ENCODE data around the gene GRIK5.

Gene GRIK5

GRCh38 chr19:42095814-42096230 is 25.8 kb upstream of the GRIK5 start:
- Histone ChIP-seq H3K9ac (ENCODE audit: low read depth, low read length) (no peak overlapping the region), H3K27ac (ENCODE audit: low read length) (no peak overlapping the region), H3K9me3 (ENCODE audit: insufficient read depth, low read length, severe bottlenecking) (no peaks in the 10 kb centered on the region), H3K4me3 (ENCODE audit: low read depth in 1 of 2, low read length in 2 of 2) (no peak overlapping the region), H4K20me1 (ENCODE audit: insufficient read depth, low read length) (no peaks in the 10 kb centered on the region), H3K4me2 (ENCODE audit: insufficient read depth, low read length) (no peak overlapping the region), H3K36me3 (ENCODE audit: insufficient read depth, low read length) (no peaks in the 10 kb centered on the region), H3K4me1 (ENCODE audit: insufficient read depth, low read length) (0 out of 2 replicates have a peak, but pooled peaks cover 4% of the 10 kb centered on the region), H3K79me2 (ENCODE audit: insufficient read depth, low read length) (no peaks in the 10 kb centered on the region), H2AFZ (ENCODE audit: low read depth, low read length) (no peak overlapping the region), H3K27me3 (ENCODE audit: insufficient read depth, low read length, poor library complexity) (no peaks in the 10 kb centered on the region)
- TF ChIP-seq EZH2 (IDR thresholded peaks at IDR 0.05; ENCODE audit: borderline replicate concordance, low read depth, low read length, severe bottlenecking) = no peak
- TF ChIP-seq, protein P1, sequence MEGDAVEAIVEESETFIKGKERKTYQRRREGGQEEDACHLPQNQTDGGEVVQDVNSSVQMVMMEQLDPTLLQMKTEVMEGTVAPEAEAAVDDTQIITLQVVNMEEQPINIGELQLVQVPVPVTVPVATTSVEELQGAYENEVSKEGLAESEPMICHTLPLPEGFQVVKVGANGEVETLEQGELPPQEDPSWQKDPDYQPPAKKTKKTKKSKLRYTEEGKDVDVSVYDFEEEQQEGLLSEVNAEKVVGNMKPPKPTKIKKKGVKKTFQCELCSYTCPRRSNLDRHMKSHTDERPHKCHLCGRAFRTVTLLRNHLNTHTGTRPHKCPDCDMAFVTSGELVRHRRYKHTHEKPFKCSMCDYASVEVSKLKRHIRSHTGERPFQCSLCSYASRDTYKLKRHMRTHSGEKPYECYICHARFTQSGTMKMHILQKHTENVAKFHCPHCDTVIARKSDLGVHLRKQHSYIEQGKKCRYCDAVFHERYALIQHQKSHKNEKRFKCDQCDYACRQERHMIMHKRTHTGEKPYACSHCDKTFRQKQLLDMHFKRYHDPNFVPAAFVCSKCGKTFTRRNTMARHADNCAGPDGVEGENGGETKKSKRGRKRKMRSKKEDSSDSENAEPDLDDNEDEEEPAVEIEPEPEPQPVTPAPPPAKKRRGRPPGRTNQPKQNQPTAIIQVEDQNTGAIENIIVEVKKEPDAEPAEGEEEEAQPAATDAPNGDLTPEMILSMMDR (IDR thresholded peaks at IDR 0.05; ENCODE audit: borderline replicate concordance, extremely low read depth, low read length, poor library complexity, severe bottlenecking) = no peak
- ATAC-seq (ENCODE audit: insufficient read depth, low read depth) (no peak), DNase-seq (no peak)

DNA sequence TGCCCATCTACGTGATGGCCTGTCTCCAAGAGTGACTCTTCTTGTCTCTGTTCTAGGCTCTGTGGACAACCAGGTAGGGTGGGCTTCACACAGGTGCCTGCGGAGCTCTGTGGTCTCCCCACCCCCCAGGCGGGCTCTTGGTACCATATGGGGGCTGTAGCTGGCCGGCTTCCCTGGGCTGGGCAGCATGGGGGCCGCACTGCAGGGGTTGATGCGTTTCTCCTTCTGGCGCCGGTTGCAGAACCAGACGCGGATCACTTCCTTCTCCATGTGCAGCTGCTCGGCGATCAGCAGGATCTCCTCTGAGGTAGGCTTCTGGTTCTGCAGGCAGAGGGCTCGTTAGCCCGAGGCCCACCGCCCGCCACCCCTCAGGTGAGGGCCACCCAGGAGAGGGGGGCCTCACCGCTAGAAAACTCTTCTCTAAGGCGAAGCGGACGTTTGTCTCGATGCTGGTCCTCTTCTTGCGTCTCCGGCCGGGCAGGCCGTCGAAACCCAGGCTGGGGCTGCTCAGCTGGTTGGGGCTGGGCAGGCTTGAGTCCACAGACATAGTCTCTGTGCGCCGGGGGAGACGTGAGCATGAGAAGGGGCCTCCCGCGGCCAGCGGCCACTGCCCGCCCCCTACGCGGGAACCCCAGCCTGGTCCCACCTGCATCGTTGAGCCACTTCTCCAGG is 25.3 kb upstream of the GRIK5 start:
- H3K4me3 ChIP-seq (ENCODE audit: low read depth in 1 of 2, low read length in 2 of 2) = no peak overlapping the region
- TF ChIP-seq, protein P1 (IDR thresholded peaks at IDR 0.05; ENCODE audit: borderline replicate concordance, extremely low read depth, low read length, poor library complexity, severe bottlenecking) = no peak
- TF ChIP-seq EZH2 (IDR thresholded peaks at IDR 0.05; ENCODE audit: borderline replicate concordance, low read depth, low read length, severe bottlenecking) = no peak
- H3K9me3 ChIP-seq (ENCODE audit: insufficient read depth, low read length, severe bottlenecking) = no peaks in the 10 kb centered on the region
- H3K27ac ChIP-seq (ENCODE audit: low read length) = no peak overlapping the region
- H2AFZ ChIP-seq (ENCODE audit: low read depth, low read length) = no peak overlapping the region
- no peaks in the 10 kb centered on the region for H3K36me3 ChIP-seq (ENCODE audit: insufficient read depth, low read length)
- no peaks in the 10 kb centered on the region for H3K27me3 ChIP-seq (ENCODE audit: insufficient read depth, low read length, poor library complexity)
- 0 out of 2 replicates have a peak, but pooled peaks cover 4% of the 10 kb centered on the region for H3K4me1 ChIP-seq (ENCODE audit: insufficient read depth, low read length)
- DNase-seq = no peak
- H3K79me2 ChIP-seq (ENCODE audit: insufficient read depth, low read length) = no peaks in the 10 kb centered on the region
- no peaks in the 10 kb centered on the region for H4K20me1 ChIP-seq (ENCODE audit: insufficient read depth, low read length)
- no peak overlapping the region for H3K4me2 ChIP-seq (ENCODE audit: insufficient read depth, low read length)
- no peak overlapping the region for H3K9ac ChIP-seq (ENCODE audit: low read depth, low read length)
- ATAC-seq (ENCODE audit: insufficient read depth, low read depth) = no peak

GRCh38 chr19:42093926-42094325 is 23.9 kb upstream of the GRIK5 start:
- Histone ChIP-seq H2AFZ (ENCODE audit: low read depth, low read length) (no peak overlapping the region), H3K4me1 (ENCODE audit: insufficient read depth, low read length) (peaks cover 7% of the 10 kb centered on the region; the same call in 1 of the 2 replicates), H3K4me2 (ENCODE audit: insufficient read depth, low read length) (no peak overlapping the region), H3K9ac (ENCODE audit: low read depth, low read length) (no peak overlapping the region), H3K36me3 (ENCODE audit: insufficient read depth, low read length) (no peaks in the 10 kb centered on the region), H3K27ac (ENCODE audit: low read length) (no peak overlapping the region), H4K20me1 (ENCODE audit: insufficient read depth, low read length) (no peaks in the 10 kb centered on the region), H3K27me3 (ENCODE audit: insufficient read depth, low read length, poor library complexity) (no peaks in the 10 kb centered on the region), H3K9me3 (ENCODE audit: insufficient read depth, low read length, severe bottlenecking) (no peaks in the 10 kb centered on the region), H3K79me2 (ENCODE audit: insufficient read depth, low read length) (no peaks in the 10 kb centered on the region), H3K4me3 (ENCODE audit: low read depth in 1 of 2, low read length in 2 of 2) (no peak overlapping the region)
- no peak for DNase-seq
- no peak for ATAC-seq (ENCODE audit: insufficient read depth, low read depth)
- TF ChIP-seq, protein P1 (IDR thresholded peaks at IDR 0.05; ENCODE audit: borderline replicate concordance, extremely low read depth, low read length, poor library complexity, severe bottlenecking) = no peak
- no peak for TF ChIP-seq EZH2 (IDR thresholded peaks at IDR 0.05; ENCODE audit: borderline replicate concordance, low read depth, low read length, severe bottlenecking)
